ENCODE results near the gene ZBTB47.

ZBTB47 gene

GRCh38 chr3:42684632-42685362 is 31.3 kb downstream of the ZBTB47 start:
- no peaks in the 10 kb centered on the region for H3K36me3 ChIP-seq (ENCODE audit: control insufficient read depth, insufficient read depth, low read length)
- no peaks in the 10 kb centered on the region for H3K4me1 ChIP-seq (ENCODE audit: control insufficient read depth, insufficient read depth, low read length, poor library complexity, severe bottlenecking)
- H3K9me3 ChIP-seq (ENCODE audit: control insufficient read depth, low read length), result no peaks in the 10 kb centered on the region
- no peak for DNase-seq
- H3K27me3 ChIP-seq (replicated peaks; ENCODE audit: control insufficient read depth, insufficient read depth, low read length, poor library complexity, severe bottlenecking), result peaks cover 6% of the 10 kb centered on the region
- H3K4me3 ChIP-seq (ENCODE audit: insufficient read depth, low read depth, low read length, poor library complexity, severe bottlenecking), result no peak overlapping the region
- H3K27ac ChIP-seq (ENCODE audit: insufficient read depth, low read length, poor library complexity, severe bottlenecking), result no peak overlapping the region

DNA sequence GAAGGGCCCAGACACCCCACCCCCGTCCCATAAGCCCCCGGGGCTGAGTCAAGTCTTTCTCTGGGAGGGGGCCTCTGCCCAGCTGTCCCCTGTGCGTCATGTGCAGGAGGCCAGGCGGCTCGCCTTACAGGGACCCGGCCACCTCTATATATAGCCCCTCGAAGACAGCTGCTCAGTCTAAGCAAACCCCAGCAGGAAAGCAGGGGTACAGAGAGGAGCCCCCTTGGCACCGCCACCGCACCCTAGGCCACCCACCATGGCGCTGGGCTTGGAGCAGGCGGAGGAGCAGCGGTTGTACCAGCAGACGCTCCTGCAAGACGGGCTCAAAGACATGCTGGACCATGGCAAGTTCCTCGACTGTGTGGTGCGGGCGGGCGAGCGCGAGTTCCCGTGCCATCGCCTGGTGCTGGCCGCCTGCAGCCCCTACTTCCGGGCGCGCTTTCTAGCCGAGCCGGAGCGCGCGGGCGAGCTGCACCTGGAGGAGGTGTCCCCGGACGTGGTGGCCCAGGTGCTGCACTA is 31.9 kb downstream of the ZBTB47 start, which contains the start of gene KLHL40:
KLHL40 (plus strand) TSS at position 175 of the 519 bp plus-strand sequence; CDS start at position 257, 82 bp downstream.
- no peaks in the 10 kb centered on the region for H3K9me3 ChIP-seq (ENCODE audit: control insufficient read depth, low read length)
- no peaks in the 10 kb centered on the region for H3K4me1 ChIP-seq (ENCODE audit: control insufficient read depth, insufficient read depth, low read length, poor library complexity, severe bottlenecking)
- DNase-seq, result no peak
- no peaks in the 10 kb centered on the region for H3K36me3 ChIP-seq (ENCODE audit: control insufficient read depth, insufficient read depth, low read length)
- peaks cover 6% of the 10 kb centered on the region for H3K27me3 ChIP-seq (replicated peaks; ENCODE audit: control insufficient read depth, insufficient read depth, low read length, poor library complexity, severe bottlenecking)
- H3K27ac ChIP-seq (ENCODE audit: insufficient read depth, low read length, poor library complexity, severe bottlenecking), result no peak within 1 kb of the TSS
- H3K4me3 ChIP-seq (ENCODE audit: insufficient read depth, low read depth, low read length, poor library complexity, severe bottlenecking), result no peak within 1 kb of the TSS

- Histone ChIP-seq H3K27ac (ENCODE audit: insufficient read depth, low read length, poor library complexity, severe bottlenecking) (no peak overlapping the region), H3K36me3 (ENCODE audit: control insufficient read depth, insufficient read depth, low read length) (no peaks in the 10 kb centered on the region), H3K4me3 (ENCODE audit: insufficient read depth, low read depth, low read length, poor library complexity, severe bottlenecking) (no peak overlapping the region), H3K27me3 (replicated peaks; ENCODE audit: control insufficient read depth, insufficient read depth, low read length, poor library complexity, severe bottlenecking) (peaks cover 6% of the 10 kb centered on the region), H3K4me1 (ENCODE audit: control insufficient read depth, insufficient read depth, low read length, poor library complexity, severe bottlenecking) (no peaks in the 10 kb centered on the region), H3K9me3 (ENCODE audit: control insufficient read depth, low read length) (no peaks in the 10 kb centered on the region)
- DNase-seq, result no peak
Observed at GRCh38 chr3:42685891-42686820, 32.7 kb downstream of the ZBTB47 start.

GRCh38 chr3:42686832-42687650 is 33.5 kb downstream of the ZBTB47 start:
- Histone ChIP-seq H3K27me3 (replicated peaks; ENCODE audit: control insufficient read depth, insufficient read depth, low read length, poor library complexity, severe bottlenecking) (peaks cover 6% of the 10 kb centered on the region), H3K4me1 (ENCODE audit: control insufficient read depth, insufficient read depth, low read length, poor library complexity, severe bottlenecking) (no peaks in the 10 kb centered on the region), H3K4me3 (ENCODE audit: insufficient read depth, low read depth, low read length, poor library complexity, severe bottlenecking) (no peak overlapping the region), H3K36me3 (ENCODE audit: control insufficient read depth, insufficient read depth, low read length) (no peaks in the 10 kb centered on the region), H3K9me3 (ENCODE audit: control insufficient read depth, low read length) (no peaks in the 10 kb centered on the region), H3K27ac (ENCODE audit: insufficient read depth, low read length, poor library complexity, severe bottlenecking) (no peak overlapping the region)
- no peak for DNase-seq

GRCh38 chr3:42688016-42688415 is 34.5 kb downstream of the ZBTB47 start:
- Histone ChIP-seq H3K4me1 (ENCODE audit: control insufficient read depth, insufficient read depth, low read length, poor library complexity, severe bottlenecking) (no peaks in the 10 kb centered on the region), H3K9me3 (ENCODE audit: control insufficient read depth, low read length) (no peaks in the 10 kb centered on the region), H3K27me3 (replicated peaks; ENCODE audit: control insufficient read depth, insufficient read depth, low read length, poor library complexity, severe bottlenecking) (peaks cover 6% of the 10 kb centered on the region), H3K4me3 (ENCODE audit: insufficient read depth, low read depth, low read length, poor library complexity, severe bottlenecking) (no peak overlapping the region), H3K27ac (ENCODE audit: insufficient read depth, low read length, poor library complexity, severe bottlenecking) (no peak overlapping the region), H3K36me3 (ENCODE audit: control insufficient read depth, insufficient read depth, low read length) (no peaks in the 10 kb centered on the region)
- DNase-seq, result no peak

- Histone ChIP-seq H3K9me3 (ENCODE audit: control insufficient read depth, low read length) (no peaks in the 10 kb centered on the region), H3K4me1 (ENCODE audit: control insufficient read depth, insufficient read depth, low read length, poor library complexity, severe bottlenecking) (no peaks in the 10 kb centered on the region), H3K4me3 (ENCODE audit: insufficient read depth, low read depth, low read length, poor library complexity, severe bottlenecking) (no peak overlapping the region), H3K36me3 (ENCODE audit: control insufficient read depth, insufficient read depth, low read length) (no peaks in the 10 kb centered on the region), H3K27ac (ENCODE audit: insufficient read depth, low read length, poor library complexity, severe bottlenecking) (no peak overlapping the region), H3K27me3 (replicated peaks; ENCODE audit: control insufficient read depth, insufficient read depth, low read length, poor library complexity, severe bottlenecking) (peaks cover 6% of the 10 kb centered on the region)
- DNase-seq, result no peak
Observed at GRCh38 chr3:42688487-42689420, 35.3 kb downstream of the ZBTB47 start.

- Histone ChIP-seq H3K4me1 (ENCODE audit: control insufficient read depth, insufficient read depth, low read length, poor library complexity, severe bottlenecking) (no peaks in the 10 kb centered on the region), H3K36me3 (ENCODE audit: control insufficient read depth, insufficient read depth, low read length) (no peaks in the 10 kb centered on the region), H3K4me3 (ENCODE audit: insufficient read depth, low read depth, low read length, poor library complexity, severe bottlenecking) (no peak overlapping the region), H3K9me3 (ENCODE audit: control insufficient read depth, low read length) (no peaks in the 10 kb centered on the region), H3K27me3 (replicated peaks; ENCODE audit: control insufficient read depth, insufficient read depth, low read length, poor library complexity, severe bottlenecking) (peaks cover 6% of the 10 kb centered on the region), H3K27ac (ENCODE audit: insufficient read depth, low read length, poor library complexity, severe bottlenecking) (no peak overlapping the region)
- no peak for DNase-seq
Observed at GRCh38 chr3:42689421-42690014, 36.0 kb downstream of the ZBTB47 start.

DNA sequence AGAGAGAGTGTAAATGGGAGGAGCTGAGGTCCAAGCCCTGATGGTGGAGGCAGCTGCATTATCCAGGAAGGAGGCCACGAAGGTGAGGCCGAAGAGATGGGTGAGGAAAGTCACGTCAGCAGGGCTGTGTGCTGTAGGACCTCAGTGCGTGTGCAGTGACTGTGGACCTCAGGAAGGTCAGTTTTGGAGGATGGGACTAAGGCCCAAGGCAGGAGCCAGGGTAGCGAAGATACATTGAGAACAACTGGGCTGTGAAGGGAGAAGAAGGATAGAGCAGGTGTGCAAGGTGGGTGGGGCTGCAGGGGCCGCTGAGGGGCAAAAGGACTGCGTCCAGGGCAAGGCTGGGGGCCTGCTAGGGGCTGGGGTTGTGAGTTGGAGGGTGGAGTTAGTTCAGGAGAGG is 36.7 kb downstream of the ZBTB47 start:
- DNase-seq, result no peak
- Histone ChIP-seq H3K27ac (ENCODE audit: insufficient read depth, low read length, poor library complexity, severe bottlenecking) (no peak overlapping the region), H3K4me1 (ENCODE audit: control insufficient read depth, insufficient read depth, low read length, poor library complexity, severe bottlenecking) (no peaks in the 10 kb centered on the region), H3K9me3 (ENCODE audit: control insufficient read depth, low read length) (no peaks in the 10 kb centered on the region), H3K27me3 (replicated peaks; ENCODE audit: control insufficient read depth, insufficient read depth, low read length, poor library complexity, severe bottlenecking) (peaks cover 3% of the 10 kb centered on the region), H3K36me3 (ENCODE audit: control insufficient read depth, insufficient read depth, low read length) (no peaks in the 10 kb centered on the region), H3K4me3 (ENCODE audit: insufficient read depth, low read depth, low read length, poor library complexity, severe bottlenecking) (no peak overlapping the region)
